IPS-11a (cell line): ENCODE results near the gene EYS.
"Not testable (repeated sequence)": the region's sequence is repeated elsewhere in the genome, so short reads cannot be mapped to it uniquely, and the experiment has no call there.

Source experiments
- H3K4me3 ChIP-seq: one replicate; pipeline ENCODE4 v1.5.1; 2013; ENCODE audit warnings: low read depth, low read length, control low read depth

Gene EYS

GRCh38 chr6:65112435-65112834, 594.6 kb downstream of the EYS start:
- no peak overlapping the region for H3K4me3 ChIP-seq

DNA sequence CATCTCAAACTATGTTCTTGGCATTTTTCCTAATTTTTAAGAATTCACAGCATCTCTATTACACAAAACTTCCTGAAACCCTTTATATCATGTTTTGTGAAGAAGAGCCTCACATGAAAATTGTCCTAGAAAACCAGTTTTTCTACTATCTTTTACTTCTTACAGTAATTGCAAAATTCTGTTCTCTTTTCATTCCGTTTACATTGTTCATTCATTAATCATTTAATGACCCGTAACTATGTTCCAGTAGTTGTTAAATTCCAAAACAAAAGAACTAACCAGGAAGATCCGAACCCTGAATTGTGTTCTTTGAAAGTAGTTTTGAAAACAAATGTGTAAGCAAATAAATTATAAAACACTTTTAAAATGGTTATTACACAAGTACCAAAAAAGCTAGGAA, 597.0 kb downstream of the EYS start:
- H3K4me3 ChIP-seq, result no peak overlapping the region

GRCh38 chr6:65098349-65098748, 608.7 kb downstream of the EYS start:
- no peak overlapping the region for H3K4me3 ChIP-seq

DNA sequence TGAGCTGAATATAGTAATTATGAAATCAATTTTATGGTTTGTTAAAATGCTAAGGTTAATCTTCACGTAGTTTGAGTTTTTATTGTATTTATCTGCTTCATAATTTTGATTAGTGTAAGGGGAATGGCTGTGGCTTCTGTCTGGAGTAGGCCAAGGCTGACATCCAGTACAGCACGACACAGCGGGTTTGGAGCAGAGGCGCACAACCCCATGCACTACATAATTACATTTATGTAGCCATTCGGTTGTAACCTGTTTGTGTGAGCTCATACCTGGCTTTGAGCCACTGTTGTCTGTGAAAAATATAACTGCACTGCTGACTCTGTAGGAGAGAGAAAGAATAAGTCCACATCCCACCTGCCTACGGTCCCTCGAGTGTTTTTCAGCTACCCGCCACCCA, 615.5 kb downstream of the EYS start:
- no peak overlapping the region for H3K4me3 ChIP-seq

GRCh38 chr6:65088575-65088974, 618.5 kb downstream of the EYS start:
- H3K4me3 ChIP-seq, result no peak overlapping the region

DNA sequence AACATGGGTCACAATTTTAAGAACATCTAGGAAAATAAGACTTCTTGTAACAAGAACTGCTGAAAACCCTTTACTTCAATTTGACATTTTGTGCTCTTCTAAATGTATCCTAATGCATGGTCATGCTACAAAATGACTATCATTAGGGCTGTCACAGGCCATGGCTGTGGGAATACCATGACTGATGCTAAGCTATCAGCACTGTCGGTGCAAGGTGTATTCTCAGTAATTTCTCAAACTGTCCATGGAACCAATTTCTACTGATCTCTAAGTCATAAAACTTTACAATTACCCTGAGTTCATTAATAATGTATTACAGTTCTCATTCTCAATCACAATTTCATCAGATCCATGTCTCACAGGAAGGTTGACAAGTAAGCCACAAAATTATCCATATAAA, 625.3 kb downstream of the EYS start:
- H3K4me3 ChIP-seq, result no peak overlapping the region

DNA sequence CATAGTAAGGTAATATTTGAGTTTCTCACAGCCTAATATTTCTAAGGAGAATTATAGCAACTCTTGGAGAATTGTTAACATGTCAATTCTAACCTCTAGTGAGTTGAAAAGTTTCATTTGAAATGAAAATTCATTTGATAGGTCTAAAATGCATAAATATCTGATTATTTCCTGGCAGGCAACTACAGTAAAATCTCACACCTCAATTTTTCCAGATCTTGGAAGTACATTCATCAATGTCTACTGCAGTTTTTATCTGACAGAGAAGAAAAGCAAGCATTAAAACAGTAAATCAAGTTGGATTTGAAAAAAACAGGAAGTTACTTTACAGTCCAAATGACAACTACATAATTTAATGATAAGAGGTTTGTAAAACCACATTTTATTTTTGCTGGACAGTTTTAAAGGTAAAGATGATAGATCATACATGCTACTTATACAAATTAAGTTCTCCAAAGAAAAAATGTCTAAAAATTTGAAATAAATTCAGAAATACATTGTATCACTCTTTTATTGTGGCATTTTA, 631.3 kb downstream of the EYS start:
- no peak overlapping the region for H3K4me3 ChIP-seq

DNA sequence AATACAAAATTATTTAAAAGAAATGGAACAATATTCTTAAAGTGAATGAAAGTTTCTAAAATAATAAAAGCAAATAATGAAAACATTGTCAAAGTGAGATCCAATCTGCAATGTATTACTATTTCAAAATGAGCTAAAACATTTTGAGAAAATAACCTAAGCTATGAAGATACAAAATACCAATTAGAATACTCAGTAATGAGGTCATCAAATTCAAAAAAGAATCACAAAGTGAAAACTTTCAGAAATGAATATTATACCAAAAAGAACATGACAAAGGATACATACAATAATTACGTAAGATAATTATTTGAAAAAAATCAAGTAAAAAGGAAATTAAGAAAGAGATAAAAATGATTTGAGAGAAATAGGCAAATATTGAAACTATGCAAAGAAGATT, 634.5 kb downstream of the EYS start:
- H3K4me3 ChIP-seq, result no peak overlapping the region

DNA sequence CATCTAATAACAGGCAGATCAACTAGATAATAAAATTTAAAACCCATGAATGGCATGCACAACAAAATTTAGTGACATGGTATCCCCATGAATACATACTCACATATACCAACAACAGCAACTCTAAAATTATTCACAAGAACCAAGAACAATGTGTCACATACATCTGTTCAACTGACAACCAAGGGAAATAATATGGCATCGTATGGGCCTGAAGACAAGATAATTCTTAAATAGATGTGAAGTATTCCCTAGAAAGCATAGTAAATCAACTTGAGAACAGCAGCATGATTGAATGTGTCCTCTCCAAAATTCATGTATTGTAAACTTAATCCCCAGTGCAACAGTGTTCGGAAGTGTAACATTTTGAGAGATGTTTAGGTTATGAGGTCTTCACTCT, 635.5 kb downstream of the EYS start:
- H3K4me3 ChIP-seq, result no peak overlapping the region

DNA sequence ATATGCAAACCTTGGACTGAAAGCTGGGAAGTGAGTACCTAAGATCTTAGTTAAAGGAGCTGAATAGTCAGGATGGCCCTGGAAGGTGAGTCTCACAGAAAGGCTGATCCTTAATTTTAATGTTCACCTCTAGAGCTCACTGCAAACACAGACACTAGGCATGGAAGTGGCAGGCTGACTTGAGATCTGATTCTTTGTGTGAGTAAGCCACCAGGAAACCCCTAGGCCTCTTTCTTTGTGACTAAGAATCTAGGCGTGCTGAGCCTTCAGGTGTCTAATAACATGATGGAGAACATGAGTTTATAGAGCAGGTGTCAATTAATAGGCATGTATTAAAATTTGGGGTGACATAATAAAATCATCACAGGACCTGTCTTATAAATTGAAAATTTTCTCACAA, 642.2 kb downstream of the EYS start:
- no peak overlapping the region for H3K4me3 ChIP-seq

DNA sequence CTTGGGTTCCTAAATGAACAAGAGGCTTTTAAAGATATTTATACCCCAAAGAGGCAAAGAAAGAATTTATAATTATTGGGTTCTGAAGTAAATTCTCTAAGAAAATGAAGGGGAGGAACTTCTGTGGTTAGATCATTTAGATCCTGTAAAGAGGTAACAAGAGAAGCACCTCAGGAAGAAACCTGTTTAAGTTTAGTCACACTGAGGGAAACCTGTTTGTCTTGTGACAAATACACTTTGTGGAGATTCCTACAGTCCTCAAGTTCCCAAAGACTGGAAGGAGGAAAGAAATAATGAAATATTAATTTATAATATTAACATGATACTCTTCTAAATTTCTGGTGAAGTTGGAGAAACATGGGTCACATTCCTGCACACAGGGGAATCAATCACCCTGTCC, 647.5 kb downstream of the EYS start:
- H3K4me3 ChIP-seq, result no peak overlapping the region

DNA sequence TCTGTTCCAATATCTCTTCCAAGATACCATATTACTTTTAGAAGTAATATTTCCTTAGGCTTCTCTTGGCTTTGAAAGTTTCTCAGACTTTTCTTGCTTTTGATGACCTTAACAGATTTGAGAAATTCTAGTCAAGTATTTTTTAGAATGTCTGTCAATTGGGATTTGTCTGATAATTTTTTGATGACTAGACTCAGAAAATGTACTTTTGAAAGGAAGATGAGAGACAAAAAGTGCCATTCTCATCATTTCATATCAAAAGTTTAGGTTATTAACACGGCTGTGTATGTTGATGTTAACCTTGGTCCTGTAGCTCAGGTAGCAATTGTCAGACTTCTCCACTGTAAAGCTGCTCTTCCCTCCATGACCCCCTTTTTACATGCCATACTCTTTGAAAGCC, 651.5 kb downstream of the EYS start:
- no peak overlapping the region for H3K4me3 ChIP-seq

DNA sequence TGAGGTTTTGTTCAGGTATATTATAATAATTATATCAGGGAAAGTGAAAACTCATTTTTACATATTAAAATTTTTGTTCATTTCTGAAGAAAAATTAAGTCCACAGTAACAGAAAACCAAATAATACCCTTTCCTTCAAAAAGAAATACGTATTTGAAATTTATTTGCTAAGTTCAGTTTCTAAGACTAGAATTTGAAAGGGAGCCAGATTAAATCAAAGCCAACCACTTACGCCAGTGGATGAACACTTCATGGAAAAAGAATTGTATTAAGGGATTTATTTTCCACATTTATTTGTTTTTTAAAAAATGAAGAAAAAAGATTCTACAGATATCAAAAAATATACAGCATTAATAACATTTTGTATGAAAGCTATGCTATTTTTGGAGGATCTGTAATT, 654.4 kb downstream of the EYS start:
- no peak overlapping the region for H3K4me3 ChIP-seq

GRCh38 chr6:65045801-65046200, 661.2 kb downstream of the EYS start:
- no peak overlapping the region for H3K4me3 ChIP-seq

DNA sequence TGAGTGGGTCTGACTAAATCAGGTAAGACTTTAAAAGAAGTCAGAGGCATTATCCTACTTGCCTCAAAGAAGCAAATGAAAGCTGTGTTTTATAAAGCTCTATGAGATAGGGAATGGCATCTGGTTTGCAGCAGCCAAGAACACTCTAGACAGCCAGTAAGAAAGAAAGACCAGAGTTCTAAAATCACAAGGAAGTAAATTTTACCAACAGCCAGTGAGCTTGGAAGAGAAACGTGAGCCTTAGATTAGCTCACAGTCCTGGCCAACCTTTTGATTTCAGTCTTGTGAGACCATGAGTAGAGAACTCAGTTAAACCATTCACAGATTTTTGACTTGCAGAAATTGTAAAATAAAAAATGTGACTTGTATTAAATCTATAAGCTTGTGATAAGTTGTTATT, 693.0 kb downstream of the EYS start:
- H3K4me3 ChIP-seq, result no peak overlapping the region

DNA sequence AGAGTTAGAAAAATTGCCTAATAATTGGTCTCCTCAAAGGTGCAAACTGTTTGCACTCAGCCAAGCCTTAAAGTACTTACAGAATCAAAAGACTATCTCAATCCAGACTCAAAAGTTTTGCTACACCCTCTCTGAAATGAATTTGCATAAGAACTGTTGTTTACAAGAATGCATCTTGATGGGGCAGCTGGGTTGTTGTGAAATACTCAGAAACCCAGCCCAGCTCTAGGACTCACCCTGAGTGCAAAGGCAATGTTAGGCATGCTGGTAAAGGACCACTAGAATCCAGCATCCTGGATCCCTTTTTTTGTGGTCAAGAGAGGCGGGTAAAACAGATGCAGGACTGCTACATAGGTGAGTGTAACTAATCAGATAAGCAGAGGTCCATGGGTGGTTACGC, 700.2 kb downstream of the EYS start:
- no peak overlapping the region for H3K4me3 ChIP-seq

DNA sequence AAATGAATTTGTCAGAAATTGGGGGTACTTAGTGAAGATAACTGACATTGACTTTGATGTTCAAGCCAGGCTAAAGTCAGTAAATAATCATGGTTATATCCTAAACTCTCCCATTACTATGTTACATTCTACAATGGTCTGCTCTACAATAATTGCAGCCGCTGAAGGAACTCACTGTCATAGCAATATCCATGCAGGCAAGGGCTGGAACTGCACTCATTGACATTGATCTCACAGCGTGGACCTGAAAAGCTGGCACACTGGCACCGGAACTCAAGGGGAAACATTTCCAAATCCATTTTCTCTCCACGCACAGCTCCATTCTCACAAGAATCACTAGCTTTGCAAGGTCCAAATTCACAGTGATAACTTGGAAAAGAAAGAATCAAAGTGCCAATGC, 702.7 kb downstream of the EYS start:
- no peak overlapping the region for H3K4me3 ChIP-seq

- H3K4me3 ChIP-seq, result not testable (repeated sequence)
These were observed 704.1 kb downstream of the EYS start for GRCh38 chr6:65002882-65003281.

DNA sequence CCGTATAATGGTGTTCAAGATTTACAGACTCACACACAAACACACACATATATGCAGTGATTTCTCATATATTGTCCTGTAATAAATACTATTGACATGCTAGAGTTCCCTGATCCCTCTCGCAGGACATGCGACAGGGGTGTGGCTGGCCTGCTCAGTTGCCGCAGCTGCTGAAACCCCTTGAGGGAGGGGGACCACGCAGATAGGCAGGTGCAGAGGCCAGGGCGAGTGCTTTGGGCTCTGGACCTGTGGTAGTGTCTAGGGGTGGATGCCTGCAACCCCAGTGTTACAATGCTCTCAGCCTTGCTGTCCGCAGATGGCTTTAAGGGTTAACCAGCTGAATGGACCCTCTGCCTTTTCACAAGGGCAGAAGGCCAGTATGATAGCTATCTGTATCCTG, 706.2 kb downstream of the EYS start:
- H3K4me3 ChIP-seq, result no peak overlapping the region

DNA sequence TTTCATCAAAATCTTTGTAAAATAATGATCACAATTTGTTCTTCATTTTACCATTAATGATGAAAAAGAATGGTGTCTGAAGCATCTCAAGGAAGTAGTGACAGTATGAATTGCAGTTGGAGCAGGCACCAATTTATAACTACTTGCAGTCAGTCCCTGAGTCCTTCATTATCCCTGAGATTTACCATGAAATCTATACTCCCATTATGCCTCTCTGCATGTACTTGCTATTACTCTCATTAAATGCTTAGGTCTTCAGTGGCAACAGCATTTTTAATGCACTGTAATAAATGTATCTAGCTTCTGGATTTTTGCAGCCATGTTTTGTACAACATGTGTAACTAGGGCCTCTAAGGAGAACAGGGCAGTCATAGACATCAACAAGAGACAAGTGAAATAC, 708.8 kb downstream of the EYS start:
- H3K4me3 ChIP-seq, result no peak overlapping the region

- no peak overlapping the region for H3K4me3 ChIP-seq
These were observed 710.7 kb downstream of the EYS start for GRCh38 chr6:64996301-64996700.

GRCh38 chr6:64990652-64991304, 716.2 kb downstream of the EYS start:
- H3K4me3 ChIP-seq, result no peak overlapping the region

DNA sequence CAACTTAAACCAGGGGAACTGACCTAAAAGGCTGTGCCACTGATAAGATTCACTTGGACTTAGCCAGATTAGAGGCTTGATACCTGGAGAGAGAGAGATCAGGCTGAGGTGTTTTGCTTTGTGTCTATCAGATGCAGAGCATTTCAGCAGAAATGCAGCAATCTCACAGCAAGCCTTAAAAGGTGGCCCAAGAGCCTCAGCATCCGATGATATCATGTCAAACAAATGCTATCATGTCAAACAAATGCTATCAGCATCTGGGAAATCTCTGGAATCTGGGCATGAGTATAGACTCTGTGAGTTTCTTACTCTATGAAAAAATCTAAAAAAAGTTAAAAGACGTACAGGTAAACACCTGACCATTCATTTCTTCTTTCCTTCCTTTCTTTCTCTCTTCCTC, 718.9 kb downstream of the EYS start:
- H3K4me3 ChIP-seq, result no peak overlapping the region
